WTC11 (cell line): ENCODE measurements around the gene ALG8. TPM values are rescaled to one million over a fixed set of nuclear protein-coding genes. Genes with fewer than 3 reads are reported as not detected.

Source experiments
- ATAC-seq: fragments of 200-7000 bp; cut with Tn5 transposase; 2 replicates; pipeline ENCODE4 v1.10.0; 2021; ENCODE audit warnings: mild to moderate bottlenecking, moderate library complexity
- CTCF ChIA-PET: fragments of 300-600 bp; sonication (Branson Sonifier 250); formaldehyde crosslinking; loops from one replicate; lab custom pipeline; 2021; ENCODE audit warnings: antibody characterized with exemption; lab: Charles Lee
- POLR2A ChIA-PET: fragments of 350-600 bp; sonication (Branson Sonifier 250); formaldehyde crosslinking; loops from one replicate; lab custom pipeline; 2021; ENCODE audit warnings: antibody characterized with exemption; lab: Charles Lee
- DNase-seq: peaks from one replicate; pipeline ENCODE4 v3.0.0; 2021; ENCODE audit warnings: low spot score
- H3K27ac Mint-ChIP-seq: 2 replicates; pipeline ENCODE4 v1.8.0; 2021; ENCODE audit warnings: mixed read lengths
- H3K27me3 Mint-ChIP-seq: 2 replicates; pipeline ENCODE4 v1.8.0; 2021; ENCODE audit warnings: low read depth, mild to moderate bottlenecking, moderate library complexity, mixed read lengths
- H3K36me3 Mint-ChIP-seq: 2 replicates; pipeline ENCODE4 v1.8.0; 2021; ENCODE audit warnings: mixed read lengths
- H3K4me1 Mint-ChIP-seq: 2 replicates; pipeline ENCODE4 v1.8.0; 2022; ENCODE audit warnings: mixed read lengths
- H3K4me3 Mint-ChIP-seq: 2 replicates; pipeline ENCODE4 v1.8.0; 2021; ENCODE audit warnings: mild to moderate bottlenecking, moderate library complexity, mixed read lengths
- H3K9me3 Mint-ChIP-seq: 2 replicates; pipeline ENCODE4 v1.8.0; 2021; ENCODE audit warnings: mixed read lengths
- ARID4B ChIP-seq: sonication (generic); formaldehyde crosslinking; IDR thresholded peaks from 2 replicates; pipeline ENCODE4 v1.8.0; 2023; ENCODE audit warnings: missing genetic modification reagents, mild to moderate bottlenecking, borderline replicate concordance
- ATF2 ChIP-seq: sonication (generic); formaldehyde crosslinking; IDR thresholded peaks from 2 replicates; pipeline ENCODE4 v1.8.1; 2022; ENCODE audit warnings: low read depth, missing genetic modification reagents, borderline replicate concordance
- ATF6 ChIP-seq: sonication (generic); formaldehyde crosslinking; IDR thresholded peaks from 2 replicates; pipeline ENCODE4 v1.8.1; 2023; ENCODE audit warnings: mild to moderate bottlenecking, missing genetic modification reagents
- CBFB ChIP-seq: sonication (generic); formaldehyde crosslinking; IDR thresholded peaks from 2 replicates; pipeline ENCODE4 v1.8.1; 2022; ENCODE audit warnings: mild to moderate bottlenecking, low read depth, missing genetic modification reagents
- CDX4 ChIP-seq: fragments of 250-450 bp; sonication (Bioruptor Pico); IDR thresholded peaks from 2 replicates; pipeline ENCODE4 v1.9.0; 2021; ENCODE audit warnings: moderate library complexity, mild to moderate bottlenecking, inconsistent platforms, borderline replicate concordance
- E2F5 ChIP-seq: sonication (generic); formaldehyde crosslinking; IDR thresholded peaks from 2 replicates; pipeline ENCODE4 v1.8.1; 2022; ENCODE audit warnings: mild to moderate bottlenecking, moderate library complexity, missing genetic modification reagents
- ETV6 ChIP-seq: sonication (generic); formaldehyde crosslinking; IDR thresholded peaks from 2 replicates; pipeline ENCODE4 v1.8.1; 2022; ENCODE audit warnings: mild to moderate bottlenecking, missing genetic modification reagents
- FOXP4 ChIP-seq: sonication (generic); formaldehyde crosslinking; IDR thresholded peaks from 2 replicates; pipeline ENCODE4 v1.8.0; 2022; ENCODE audit warnings: mild to moderate bottlenecking, missing genetic modification reagents
- GABPB1 ChIP-seq: sonication (generic); formaldehyde crosslinking; IDR thresholded peaks from 2 replicates; pipeline ENCODE4 v1.8.1; 2023; ENCODE audit warnings: mild to moderate bottlenecking, missing genetic modification reagents
- GTF2I ChIP-seq: fragments of 250-450 bp; sonication (Bioruptor Pico); conservative IDR thresholded peaks from 2 replicates; pipeline ENCODE4 v1.4.0; 2021; ENCODE audit warnings: mild to moderate bottlenecking
- JUN ChIP-seq: sonication (generic); formaldehyde crosslinking; IDR thresholded peaks from 2 replicates; pipeline ENCODE4 v1.8.0; 2023; ENCODE audit warnings: mild to moderate bottlenecking, missing genetic modification reagents
- NFE2L1 ChIP-seq: sonication (generic); formaldehyde crosslinking; IDR thresholded peaks from 2 replicates; pipeline ENCODE4 v1.8.1; 2023; ENCODE audit warnings: missing genetic modification reagents
- NR3C1 ChIP-seq: sonication (generic); formaldehyde crosslinking; conservative IDR thresholded peaks from 2 replicates; pipeline ENCODE4 v1.8.1; 2023; ENCODE audit warnings: low read depth, mild to moderate bottlenecking, missing genetic modification reagents
- RELA ChIP-seq: sonication (generic); formaldehyde crosslinking; IDR thresholded peaks from 2 replicates; pipeline ENCODE4 v1.8.1; 2022; ENCODE audit warnings: missing genetic modification reagents, mild to moderate bottlenecking, borderline replicate concordance
- SMAD4 ChIP-seq: sonication (generic); formaldehyde crosslinking; IDR thresholded peaks from 2 replicates; pipeline ENCODE4 v1.8.0; 2022; ENCODE audit warnings: mild to moderate bottlenecking, missing genetic modification reagents
- TEAD1 ChIP-seq: sonication (generic); formaldehyde crosslinking; IDR thresholded peaks from 2 replicates; pipeline ENCODE4 v1.8.0; 2022; ENCODE audit warnings: mild to moderate bottlenecking, missing genetic modification reagents
- TP53 ChIP-seq: sonication (generic); formaldehyde crosslinking; IDR thresholded peaks from 2 replicates; pipeline ENCODE4 v1.8.1; 2023; ENCODE audit warnings: mild to moderate bottlenecking, missing genetic modification reagents
- ZNF281 ChIP-seq: sonication (generic); formaldehyde crosslinking; IDR thresholded peaks from 2 replicates; pipeline ENCODE4 v1.8.0; 2023; ENCODE audit warnings: mild to moderate bottlenecking, missing genetic modification reagents
- ZNF396 ChIP-seq: fragments of 250-450 bp; sonication (Bioruptor Pico); IDR thresholded peaks from 2 replicates; pipeline ENCODE4 v1.8.0; 2021; ENCODE audit warnings: mild to moderate bottlenecking, moderate library complexity, borderline replicate concordance
- ZNF416 ChIP-seq: fragments of 250-450 bp; sonication (Bioruptor Pico); IDR thresholded peaks from 2 replicates; pipeline ENCODE4 v1.9.0; 2021; ENCODE audit warnings: mild to moderate bottlenecking, inconsistent platforms
- ZNF423 ChIP-seq: fragments of 250-450 bp; sonication (Bioruptor Pico); IDR thresholded peaks from 2 replicates; pipeline ENCODE4 v2.1.2; 2022; ENCODE audit warnings: mild to moderate bottlenecking, moderate library complexity
- ZNF671 ChIP-seq: fragments of 250-450 bp; sonication (Bioruptor Pico); IDR thresholded peaks from 2 replicates; pipeline ENCODE4 v1.8.0; 2021; ENCODE audit warnings: mild to moderate bottlenecking
- total RNA-seq: library from RNA; stranded (reverse); gene quantifications from 3 replicates; pipeline ENCODE4 v1.2.3, GENCODE V29; 2021

The ALG8 gene
- total RNA-seq, 1 experiment from 2014 or later = 63.8 TPM

GRCh38 chr11:78070621-78071020 is 68.8 kb downstream of the ALG8 start (continued):
- TF ChIP-seq ATF6 (CRISPR knock-in tag) (no peak), ZNF416 (CRISPR knock-in tag) (no peak), RELA (CRISPR knock-in tag) (no peak)

- ATAC-seq (no peak), DNase-seq (no peak)
- CTCF ChIA-PET = interaction anchor here (1.6 kb wide), 1 partner anchor 23 kb away, joined by 6 read pairs; no protein-coding TSS in a partner anchor
- Mint-ChIP-seq H3K36me3 (peaks cover 40% of the 10 kb centered on the region), H3K4me3 (no peak overlapping the region), H3K27ac (no peak overlapping the region), H3K27me3 (no peaks in the 10 kb centered on the region), H3K9me3 (peaks cover 6% of the 10 kb centered on the region; the same call in 1 of the 2 replicates), H3K4me1 (no peaks in the 10 kb centered on the region)
- no peak for TF ChIP-seq ETV6
- TF ChIP-seq ARID4B (CRISPR knock-in tag) = no peak
- TF ChIP-seq ZNF281 (CRISPR knock-in tag) = no peak
- TF ChIP-seq TEAD1 = no peak
- no peak for TF ChIP-seq ZNF671
- TF ChIP-seq ZNF416 (CRISPR knock-in tag) = no peak
- no peak for TF ChIP-seq JUN (CRISPR knock-in tag)
- TF ChIP-seq GABPB1 (CRISPR knock-in tag) = no peak
- no peak for TF ChIP-seq E2F5 (CRISPR knock-in tag)
- TF ChIP-seq ZNF423 = no peak
- no peak for TF ChIP-seq NFE2L1 (CRISPR knock-in tag)
- no peak for TF ChIP-seq ZNF396 (CRISPR knock-in tag)
- TF ChIP-seq TP53 = no peak
- TF ChIP-seq CBFB (CRISPR knock-in tag) = no peak
- no peak for TF ChIP-seq FOXP4 (CRISPR knock-in tag)
- TF ChIP-seq ATF2 (CRISPR knock-in tag) = no peak
- TF ChIP-seq SMAD4 = no peak
- TF ChIP-seq GTF2I (CRISPR knock-in tag) = no peak
- TF ChIP-seq NR3C1 = no peak
- no peak for TF ChIP-seq CDX4 (CRISPR knock-in tag)
- POLR2A ChIA-PET = no interaction called here
Observed at GRCh38 chr11:78069465-78069864, 70.0 kb downstream of the ALG8 start.
